Parathyroid adenoma (tissue), 2 donors: ENCODE results near the gene CANX.

Experiments used
- H2AFZ ChIP-seq: fragments of 300-600 bp; sonication (generic); one replicate; pipeline ENCODE4 v1.7.0; 2017; ENCODE audit warnings: antibody characterized with exemption, mild to moderate bottlenecking
- H3K27ac ChIP-seq: fragments of 300-600 bp; sonication (generic); one replicate; pipeline ENCODE4 v1.7.0; 2017
- H3K27me3 ChIP-seq: fragments of 300-600 bp; sonication (generic); one replicate; pipeline ENCODE4 v1.7.0; 2017; ENCODE audit warnings: low read length; ENCODE audit not compliant: control insufficient read depth, insufficient read depth
- H3K36me3 ChIP-seq: fragments of 300-600 bp; sonication (generic); one replicate; pipeline ENCODE4 v1.7.0; 2017; ENCODE audit warnings: low read length; ENCODE audit not compliant: control insufficient read depth, insufficient read depth
- H3K4me1 ChIP-seq: fragments of 300-600 bp; sonication (generic); one replicate; pipeline ENCODE4 v1.7.0; 2017; ENCODE audit warnings: control low read depth
- H3K4me2 ChIP-seq: fragments of 300-600 bp; sonication (generic); one replicate; pipeline ENCODE4 v1.7.0; 2017; ENCODE audit warnings: low read length
- H3K4me3 ChIP-seq: fragments of 300-600 bp; sonication (generic); one replicate; pipeline ENCODE4 v1.7.0; 2017; ENCODE audit warnings: low read depth, low read length
- H3K79me2 ChIP-seq: fragments of 300-600 bp; sonication (generic); one replicate; pipeline ENCODE4 v1.7.0; 2017; ENCODE audit warnings: control low read depth
- H3K9ac ChIP-seq: fragments of 300-600 bp; sonication (generic); one replicate; pipeline ENCODE4 v1.7.0; 2017; ENCODE audit warnings: mild to moderate bottlenecking
- H3K9me3 ChIP-seq: fragments of 300-600 bp; sonication (generic); one replicate; pipeline ENCODE4 v1.7.0; 2017; ENCODE audit warnings: low read length; ENCODE audit not compliant: control insufficient read depth
- CTCF ChIP-seq: fragments of 300-600 bp; sonication (generic); IDR thresholded peaks from one replicate; pipeline ENCODE4 v1.7.0; 2017; ENCODE audit warnings: antibody characterized with exemption, mild to moderate bottlenecking
- donor health status: primary hyperparathyroidism.

CANX gene

GRCh38 chr5:179769796-179770195 is 71.0 kb downstream of the CANX start:
- no peaks in the 10 kb centered on the region for H3K9me3 ChIP-seq
- peaks cover 50% of the 10 kb centered on the region for H3K79me2 ChIP-seq
- H3K4me2 ChIP-seq = no peak overlapping the region
- no peak overlapping the region for H3K9ac ChIP-seq
- H3K36me3 ChIP-seq = no peaks in the 10 kb centered on the region
- H3K4me1 ChIP-seq = no peaks in the 10 kb centered on the region
- no peak overlapping the region for H3K27ac ChIP-seq
- no peak overlapping the region for H3K4me3 ChIP-seq
- no peaks in the 10 kb centered on the region for H3K27me3 ChIP-seq
- no peak overlapping the region for H2AFZ ChIP-seq
- TF ChIP-seq CTCF = no peak

- no peak overlapping the region for H3K9ac ChIP-seq
- no peaks in the 10 kb centered on the region for H3K27me3 ChIP-seq
- H3K9me3 ChIP-seq = no peaks in the 10 kb centered on the region
- no peak overlapping the region for H3K4me3 ChIP-seq
- peaks cover 46% of the 10 kb centered on the region for H3K79me2 ChIP-seq
- H2AFZ ChIP-seq = no peak overlapping the region
- H3K4me2 ChIP-seq = no peak overlapping the region
- H3K36me3 ChIP-seq = no peaks in the 10 kb centered on the region
- no peak for TF ChIP-seq CTCF
- H3K27ac ChIP-seq = no peak overlapping the region
- no peaks in the 10 kb centered on the region for H3K4me1 ChIP-seq
Measured at GRCh38 chr5:179771311-179771895, 72.6 kb downstream of the CANX start.

- Histone ChIP-seq H3K27ac (no peak overlapping the region), H3K4me3 (no peak overlapping the region), H3K9ac (no peak overlapping the region), H3K79me2 (peaks cover 48% of the 10 kb centered on the region), H3K9me3 (no peaks in the 10 kb centered on the region), H2AFZ (no peak overlapping the region), H3K4me2 (no peak overlapping the region), H3K27me3 (no peaks in the 10 kb centered on the region), H3K4me1 (no peaks in the 10 kb centered on the region), H3K36me3 (no peaks in the 10 kb centered on the region)
- TF ChIP-seq CTCF = no peak
Measured at GRCh38 chr5:179772351-179772750, 73.6 kb downstream of the CANX start.

- Histone ChIP-seq H3K4me1 (peaks cover 6% of the 10 kb centered on the region), H2AFZ (no peak overlapping the region), H3K79me2 (peaks cover 42% of the 10 kb centered on the region), H3K9ac (no peak overlapping the region), H3K27me3 (no peaks in the 10 kb centered on the region), H3K36me3 (no peaks in the 10 kb centered on the region), H3K4me2 (no peak overlapping the region), H3K4me3 (no peak overlapping the region), H3K27ac (no peak overlapping the region), H3K9me3 (no peaks in the 10 kb centered on the region)
- TF ChIP-seq CTCF = no peak
Measured at GRCh38 chr5:179773686-179774040, 74.9 kb downstream of the CANX start.

GRCh38 chr5:179774442-179774841 is 75.7 kb downstream of the CANX start:
- Histone ChIP-seq H2AFZ (no peak overlapping the region), H3K9ac (no peak overlapping the region), H3K4me1 (peaks cover 6% of the 10 kb centered on the region), H3K79me2 (peaks cover 36% of the 10 kb centered on the region), H3K36me3 (no peaks in the 10 kb centered on the region), H3K27me3 (no peaks in the 10 kb centered on the region), H3K4me2 (no peak overlapping the region), H3K4me3 (no peak overlapping the region), H3K9me3 (no peaks in the 10 kb centered on the region), H3K27ac (no peak overlapping the region)
- TF ChIP-seq CTCF = no peak
